Measurements from ENCODE around the gene CELF4.

Gene CELF4

DNA sequence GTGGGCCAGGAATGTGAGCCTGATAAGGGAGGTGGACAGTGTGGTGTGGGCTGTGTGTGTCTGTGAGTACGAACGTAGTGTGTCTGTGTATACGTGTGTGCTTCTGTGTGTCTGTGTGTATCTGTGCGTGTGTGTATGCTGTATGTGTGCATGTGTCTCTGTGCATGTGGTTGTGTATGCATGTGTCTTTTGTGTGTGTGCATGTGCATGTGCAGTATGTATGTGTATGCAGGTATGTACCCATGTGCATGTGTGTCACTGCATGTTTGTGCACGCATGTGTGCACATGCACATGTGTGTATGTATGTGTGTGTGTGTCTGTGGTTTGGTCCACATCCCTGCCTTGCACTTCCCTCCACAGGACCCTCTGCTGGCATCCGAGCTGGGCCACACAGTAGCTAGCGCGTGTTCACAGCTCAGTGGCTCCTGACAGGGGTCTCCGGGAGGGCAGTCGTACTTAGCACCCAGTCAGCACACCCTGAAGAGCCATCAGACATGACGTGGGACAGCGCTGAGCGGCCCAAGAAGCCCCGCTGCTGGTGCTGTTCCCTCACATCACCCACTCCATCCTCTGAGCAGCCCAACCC, 114.3 kb downstream of the CELF4 start:
- Histone ChIP-seq H3K27me3 (ENCODE audit: control insufficient read depth, insufficient read depth, low read length) (0 out of 2 replicates have a peak, but pooled peaks cover 3% of the 10 kb centered on the region), H3K4me1 (ENCODE audit: control insufficient read depth, insufficient read depth, low read length) (peaks cover 17% of the 10 kb centered on the region), H3K27ac (ENCODE audit: low read depth, low read length) (no peak overlapping the region), H3K9ac (ENCODE audit: low read length) (no peak overlapping the region), H3K9me3 (ENCODE audit: control insufficient read depth, insufficient read depth, low read depth, low read length) (no peaks in the 10 kb centered on the region), H3K4me3 (ENCODE audit: low read depth, low read length) (no peak overlapping the region), H3K36me3 (ENCODE audit: control insufficient read depth, insufficient read depth, low read length) (no peaks in the 10 kb centered on the region)

DNA sequence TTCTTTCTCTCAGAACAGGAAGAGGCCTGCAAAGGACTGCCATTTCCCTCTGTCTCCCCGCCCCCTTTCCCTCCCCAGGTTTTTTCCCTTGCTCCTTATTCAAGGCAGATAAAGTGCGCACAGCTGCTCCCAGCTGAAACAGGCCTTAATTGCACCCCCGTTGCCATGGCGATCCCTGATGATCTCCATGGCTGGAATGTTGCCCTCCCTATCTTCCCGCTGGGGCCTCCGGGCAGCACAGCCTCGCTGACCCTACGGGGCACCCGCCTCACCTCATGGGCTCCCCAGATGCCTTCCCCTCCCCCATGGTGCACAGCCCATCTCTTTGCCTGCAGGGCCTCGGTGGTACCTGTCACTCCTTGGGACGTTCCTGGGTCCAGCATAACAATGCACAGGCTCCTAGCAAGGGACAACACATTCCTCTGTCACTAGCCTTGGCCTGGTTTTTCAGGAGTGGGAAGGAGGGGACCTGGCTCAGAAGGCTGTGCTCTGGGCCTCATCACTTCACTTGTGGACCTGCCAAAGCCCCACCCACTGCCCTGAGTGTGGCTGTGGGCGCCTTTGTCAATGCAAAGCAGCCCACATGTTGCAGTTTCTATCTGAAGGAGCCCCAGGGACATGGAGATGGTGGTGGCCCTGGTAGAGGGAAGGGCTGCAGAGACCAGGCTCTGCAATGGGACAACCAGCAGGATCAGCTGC, 115.0 kb downstream of the CELF4 start:
- no peaks in the 10 kb centered on the region for H3K9me3 ChIP-seq (ENCODE audit: control insufficient read depth, insufficient read depth, low read depth, low read length)
- 0 out of 2 replicates have a peak, but pooled peaks cover 3% of the 10 kb centered on the region for H3K27me3 ChIP-seq (ENCODE audit: control insufficient read depth, insufficient read depth, low read length)
- H3K9ac ChIP-seq (ENCODE audit: low read length), result no peak overlapping the region
- 0 out of 2 replicates have a peak overlapping the region, but pooled peaks have one; percentile 16 for H3K4me3 ChIP-seq (ENCODE audit: low read depth, low read length)
- H3K4me1 ChIP-seq (ENCODE audit: control insufficient read depth, insufficient read depth, low read length), result peaks cover 22% of the 10 kb centered on the region
- no peaks in the 10 kb centered on the region for H3K36me3 ChIP-seq (ENCODE audit: control insufficient read depth, insufficient read depth, low read length)
- no peak overlapping the region for H3K27ac ChIP-seq (ENCODE audit: low read depth, low read length)

DNA sequence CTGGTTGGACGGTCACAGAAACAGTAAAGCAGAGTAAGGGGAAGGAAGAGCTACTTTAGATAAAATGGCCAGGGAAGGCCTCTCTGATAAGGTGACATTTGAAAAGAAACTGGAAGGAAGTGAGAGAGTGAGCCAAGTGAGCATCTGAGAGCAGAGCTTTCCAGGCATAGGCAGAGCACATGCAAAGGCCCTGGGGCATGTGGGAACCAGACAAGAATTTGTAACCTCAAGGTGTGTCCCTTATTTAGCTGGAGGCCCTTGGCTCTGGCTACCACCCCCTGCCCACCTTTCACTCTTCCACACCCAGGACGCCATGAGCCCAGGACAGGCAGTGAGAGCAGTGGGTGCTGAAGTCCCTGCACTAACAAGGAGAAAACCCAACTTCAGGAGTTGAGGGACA, 116.0 kb downstream of the CELF4 start:
- no peaks in the 10 kb centered on the region for H3K36me3 ChIP-seq (ENCODE audit: control insufficient read depth, insufficient read depth, low read length)
- no peaks in the 10 kb centered on the region for H3K27me3 ChIP-seq (ENCODE audit: control insufficient read depth, insufficient read depth, low read length)
- H3K4me3 ChIP-seq (ENCODE audit: low read depth, low read length), result no peak overlapping the region
- no peak overlapping the region for H3K9ac ChIP-seq (ENCODE audit: low read length)
- H3K4me1 ChIP-seq (ENCODE audit: control insufficient read depth, insufficient read depth, low read length), result peaks cover 30% of the 10 kb centered on the region
- no peak overlapping the region for H3K27ac ChIP-seq (ENCODE audit: low read depth, low read length)
- H3K9me3 ChIP-seq (ENCODE audit: control insufficient read depth, insufficient read depth, low read depth, low read length), result no peaks in the 10 kb centered on the region

GRCh38 chr18:37448946-37449345, 116.7 kb downstream of the CELF4 start:
- H3K9me3 ChIP-seq (ENCODE audit: control insufficient read depth, insufficient read depth, low read depth, low read length), result no peaks in the 10 kb centered on the region
- no peak overlapping the region for H3K9ac ChIP-seq (ENCODE audit: low read length)
- peaks cover 30% of the 10 kb centered on the region for H3K4me1 ChIP-seq (ENCODE audit: control insufficient read depth, insufficient read depth, low read length)
- H3K36me3 ChIP-seq (ENCODE audit: control insufficient read depth, insufficient read depth, low read length), result no peaks in the 10 kb centered on the region
- H3K27ac ChIP-seq (ENCODE audit: low read depth, low read length), result no peak overlapping the region
- no peak overlapping the region for H3K4me3 ChIP-seq (ENCODE audit: low read depth, low read length)
- no peaks in the 10 kb centered on the region for H3K27me3 ChIP-seq (ENCODE audit: control insufficient read depth, insufficient read depth, low read length)

- H3K4me3 ChIP-seq (ENCODE audit: low read depth, low read length), result no peak overlapping the region
- H3K4me1 ChIP-seq (ENCODE audit: control insufficient read depth, insufficient read depth, low read length), result peaks cover 35% of the 10 kb centered on the region
- H3K36me3 ChIP-seq (ENCODE audit: control insufficient read depth, insufficient read depth, low read length), result no peaks in the 10 kb centered on the region
- no peak overlapping the region for H3K27ac ChIP-seq (ENCODE audit: low read depth, low read length)
- no peaks in the 10 kb centered on the region for H3K27me3 ChIP-seq (ENCODE audit: control insufficient read depth, insufficient read depth, low read length)
- no peak overlapping the region for H3K9ac ChIP-seq (ENCODE audit: low read length)
- H3K9me3 ChIP-seq (ENCODE audit: control insufficient read depth, insufficient read depth, low read depth, low read length), result no peaks in the 10 kb centered on the region
Measured at GRCh38 chr18:37447962-37448888, 117.4 kb downstream of the CELF4 start.

DNA sequence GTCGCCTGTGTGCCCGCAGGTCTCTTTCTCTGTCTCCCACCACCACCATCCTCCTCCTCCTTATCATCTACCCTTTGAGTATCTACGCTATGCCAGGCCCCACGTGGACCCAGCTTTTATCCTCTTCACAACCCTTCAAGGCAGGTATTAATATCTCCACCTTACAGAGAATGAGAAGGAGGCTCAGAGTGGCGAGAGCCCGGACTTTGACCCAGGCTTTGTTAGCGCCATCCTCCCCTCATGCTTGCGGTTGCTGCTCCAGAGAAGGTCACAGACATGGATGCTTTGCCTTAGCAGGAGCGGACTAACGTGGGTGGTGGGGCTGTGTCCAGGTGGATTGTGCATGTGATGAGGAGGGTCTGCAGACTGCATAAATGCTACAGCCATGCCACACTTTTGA, 119.8 kb downstream of the CELF4 start:
- Histone ChIP-seq H3K9ac (ENCODE audit: low read length) (no peak overlapping the region), H3K27me3 (ENCODE audit: control insufficient read depth, insufficient read depth, low read length) (no peaks in the 10 kb centered on the region), H3K9me3 (ENCODE audit: control insufficient read depth, insufficient read depth, low read depth, low read length) (no peaks in the 10 kb centered on the region), H3K4me1 (ENCODE audit: control insufficient read depth, insufficient read depth, low read length) (peaks cover 33% of the 10 kb centered on the region), H3K36me3 (ENCODE audit: control insufficient read depth, insufficient read depth, low read length) (no peaks in the 10 kb centered on the region), H3K4me3 (ENCODE audit: low read depth, low read length) (no peak overlapping the region), H3K27ac (ENCODE audit: low read depth, low read length) (no peak overlapping the region)

- Histone ChIP-seq H3K27ac (ENCODE audit: low read depth, low read length) (no peak overlapping the region), H3K9ac (ENCODE audit: low read length) (no peak overlapping the region), H3K9me3 (ENCODE audit: control insufficient read depth, insufficient read depth, low read depth, low read length) (no peaks in the 10 kb centered on the region), H3K4me3 (ENCODE audit: low read depth, low read length) (no peak overlapping the region), H3K4me1 (ENCODE audit: control insufficient read depth, insufficient read depth, low read length) (peaks cover 28% of the 10 kb centered on the region), H3K27me3 (ENCODE audit: control insufficient read depth, insufficient read depth, low read length) (no peaks in the 10 kb centered on the region), H3K36me3 (ENCODE audit: control insufficient read depth, insufficient read depth, low read length) (no peaks in the 10 kb centered on the region)
Measured at GRCh38 chr18:37445368-37445767, 120.2 kb downstream of the CELF4 start.

- H3K27ac ChIP-seq (ENCODE audit: low read depth, low read length), result no peak overlapping the region
- no peaks in the 10 kb centered on the region for H3K36me3 ChIP-seq (ENCODE audit: control insufficient read depth, insufficient read depth, low read length)
- H3K9me3 ChIP-seq (ENCODE audit: control insufficient read depth, insufficient read depth, low read depth, low read length), result no peaks in the 10 kb centered on the region
- H3K9ac ChIP-seq (ENCODE audit: low read length), result no peak overlapping the region
- peaks cover 22% of the 10 kb centered on the region for H3K4me1 ChIP-seq (ENCODE audit: control insufficient read depth, insufficient read depth, low read length)
- H3K4me3 ChIP-seq (ENCODE audit: low read depth, low read length), result no peak overlapping the region
- no peaks in the 10 kb centered on the region for H3K27me3 ChIP-seq (ENCODE audit: control insufficient read depth, insufficient read depth, low read length)
Measured at GRCh38 chr18:37443325-37444055, 122.1 kb downstream of the CELF4 start.

- H3K4me3 ChIP-seq (ENCODE audit: low read depth, low read length), result no peak overlapping the region
- peaks cover 4% of the 10 kb centered on the region; the same call in 1 of the 2 replicates for H3K9me3 ChIP-seq (ENCODE audit: control insufficient read depth, insufficient read depth, low read depth, low read length)
- no peaks in the 10 kb centered on the region for H3K27me3 ChIP-seq (ENCODE audit: control insufficient read depth, insufficient read depth, low read length)
- H3K9ac ChIP-seq (ENCODE audit: low read length), result no peak overlapping the region
- no peaks in the 10 kb centered on the region for H3K36me3 ChIP-seq (ENCODE audit: control insufficient read depth, insufficient read depth, low read length)
- H3K4me1 ChIP-seq (ENCODE audit: control insufficient read depth, insufficient read depth, low read length), result peaks cover 22% of the 10 kb centered on the region
- no peak overlapping the region for H3K27ac ChIP-seq (ENCODE audit: low read depth, low read length)
Measured at GRCh38 chr18:37442477-37442876, 123.1 kb downstream of the CELF4 start.

DNA sequence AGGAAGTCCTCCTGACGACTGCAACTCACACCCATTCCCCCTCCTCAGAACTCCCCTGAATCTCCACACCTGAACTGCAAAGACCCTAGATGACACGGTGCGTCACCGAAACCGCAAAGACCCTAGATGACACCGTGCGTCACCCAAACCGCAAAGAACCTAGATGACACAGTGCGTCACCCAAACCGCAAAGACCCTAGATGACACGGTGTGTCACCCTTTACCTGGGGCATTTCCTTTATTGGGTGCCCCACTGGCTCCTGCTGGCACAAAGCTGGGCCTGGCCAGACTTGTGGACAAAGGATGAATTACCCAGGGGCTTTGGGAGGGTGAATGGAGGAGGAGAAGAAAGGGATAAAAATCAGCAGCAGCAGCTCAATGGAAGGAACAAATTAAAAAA, 123.8 kb downstream of the CELF4 start:
- Histone ChIP-seq H3K9me3 (ENCODE audit: control insufficient read depth, insufficient read depth, low read depth, low read length) (peaks cover 4% of the 10 kb centered on the region; the same call in 1 of the 2 replicates), H3K27ac (ENCODE audit: low read depth, low read length) (no peak overlapping the region), H3K4me1 (ENCODE audit: control insufficient read depth, insufficient read depth, low read length) (peaks cover 22% of the 10 kb centered on the region), H3K27me3 (ENCODE audit: control insufficient read depth, insufficient read depth, low read length) (no peaks in the 10 kb centered on the region), H3K9ac (ENCODE audit: low read length) (no peak overlapping the region), H3K36me3 (ENCODE audit: control insufficient read depth, insufficient read depth, low read length) (no peaks in the 10 kb centered on the region), H3K4me3 (ENCODE audit: low read depth, low read length) (no peak overlapping the region)

All from HUES6 (cell line).